ENCODE measurements around the gene SLC13A1.

Gene SLC13A1

GRCh38 chr7:123170333-123171246 lies 29.2 kb downstream of the SLC13A1 start:
- H3K27me3 ChIP-seq (replicated peaks; ENCODE audit: control insufficient read depth, insufficient read depth, low read length), result no peaks in the 10 kb centered on the region
- no peak for DNase-seq (ENCODE audit: extremely low read depth, insufficient read length)
- H3K36me3 ChIP-seq (ENCODE audit: control insufficient read depth, insufficient read depth, low read length), result no peaks in the 10 kb centered on the region
- H3K4me3 ChIP-seq (replicated peaks; ENCODE audit: low read depth, low read length), result no peak overlapping the region
- TF ChIP-seq CTCF (IDR thresholded peaks at IDR 0.05; ENCODE audit: insufficient read depth, low read length, poor library complexity, severe bottlenecking), result no peak

GRCh38 chr7:123169065-123169464 lies 30.7 kb downstream of the SLC13A1 start:
- no peak for DNase-seq (ENCODE audit: extremely low read depth, insufficient read length)
- H3K27me3 ChIP-seq (replicated peaks; ENCODE audit: control insufficient read depth, insufficient read depth, low read length), result no peaks in the 10 kb centered on the region
- H3K36me3 ChIP-seq (ENCODE audit: control insufficient read depth, insufficient read depth, low read length), result no peaks in the 10 kb centered on the region
- H3K4me3 ChIP-seq (replicated peaks; ENCODE audit: low read depth, low read length), result no peak overlapping the region
- no peak for TF ChIP-seq CTCF (IDR thresholded peaks at IDR 0.05; ENCODE audit: insufficient read depth, low read length, poor library complexity, severe bottlenecking)

GRCh38 chr7:123157606-123158005 lies 42.2 kb downstream of the SLC13A1 start:
- no peak for DNase-seq (ENCODE audit: extremely low read depth, insufficient read length)
- H3K27me3 ChIP-seq (replicated peaks; ENCODE audit: control insufficient read depth, insufficient read depth, low read length), result no peaks in the 10 kb centered on the region
- no peak for TF ChIP-seq CTCF (IDR thresholded peaks at IDR 0.05; ENCODE audit: insufficient read depth, low read length, poor library complexity, severe bottlenecking)
- no peak overlapping the region for H3K4me3 ChIP-seq (replicated peaks; ENCODE audit: low read depth, low read length)
- no peaks in the 10 kb centered on the region for H3K36me3 ChIP-seq (ENCODE audit: control insufficient read depth, insufficient read depth, low read length)

- H3K36me3 ChIP-seq (ENCODE audit: control insufficient read depth, insufficient read depth, low read length), result no peaks in the 10 kb centered on the region
- TF ChIP-seq CTCF (IDR thresholded peaks at IDR 0.05; ENCODE audit: insufficient read depth, low read length, poor library complexity, severe bottlenecking), result no peak
- no peak overlapping the region for H3K4me3 ChIP-seq (replicated peaks; ENCODE audit: low read depth, low read length)
- no peak for DNase-seq (ENCODE audit: extremely low read depth, insufficient read length)
- H3K27me3 ChIP-seq (replicated peaks; ENCODE audit: control insufficient read depth, insufficient read depth, low read length), result no peaks in the 10 kb centered on the region
Measured at GRCh38 chr7:123155571-123155970, 44.2 kb downstream of the SLC13A1 start.

GRCh38 chr7:123154231-123154860 lies 45.4 kb downstream of the SLC13A1 start:
- peak; percentile 79 for TF ChIP-seq CTCF (IDR thresholded peaks at IDR 0.05; ENCODE audit: insufficient read depth, low read length, poor library complexity, severe bottlenecking)
- no peak overlapping the region for H3K4me3 ChIP-seq (replicated peaks; ENCODE audit: low read depth, low read length)
- H3K27me3 ChIP-seq (replicated peaks; ENCODE audit: control insufficient read depth, insufficient read depth, low read length), result no peaks in the 10 kb centered on the region
- no peaks in the 10 kb centered on the region for H3K36me3 ChIP-seq (ENCODE audit: control insufficient read depth, insufficient read depth, low read length)
- peak; percentile 29 for DNase-seq (ENCODE audit: extremely low read depth, insufficient read length)

Data from GM06990 (cell line).